ENCODE measurements around the gene ADAMTS3.
"Not testable (repeated sequence)": the region's sequence is repeated elsewhere in the genome, so short reads cannot be mapped to it uniquely, and the experiment has no call there.

ADAMTS3 gene

DNA sequence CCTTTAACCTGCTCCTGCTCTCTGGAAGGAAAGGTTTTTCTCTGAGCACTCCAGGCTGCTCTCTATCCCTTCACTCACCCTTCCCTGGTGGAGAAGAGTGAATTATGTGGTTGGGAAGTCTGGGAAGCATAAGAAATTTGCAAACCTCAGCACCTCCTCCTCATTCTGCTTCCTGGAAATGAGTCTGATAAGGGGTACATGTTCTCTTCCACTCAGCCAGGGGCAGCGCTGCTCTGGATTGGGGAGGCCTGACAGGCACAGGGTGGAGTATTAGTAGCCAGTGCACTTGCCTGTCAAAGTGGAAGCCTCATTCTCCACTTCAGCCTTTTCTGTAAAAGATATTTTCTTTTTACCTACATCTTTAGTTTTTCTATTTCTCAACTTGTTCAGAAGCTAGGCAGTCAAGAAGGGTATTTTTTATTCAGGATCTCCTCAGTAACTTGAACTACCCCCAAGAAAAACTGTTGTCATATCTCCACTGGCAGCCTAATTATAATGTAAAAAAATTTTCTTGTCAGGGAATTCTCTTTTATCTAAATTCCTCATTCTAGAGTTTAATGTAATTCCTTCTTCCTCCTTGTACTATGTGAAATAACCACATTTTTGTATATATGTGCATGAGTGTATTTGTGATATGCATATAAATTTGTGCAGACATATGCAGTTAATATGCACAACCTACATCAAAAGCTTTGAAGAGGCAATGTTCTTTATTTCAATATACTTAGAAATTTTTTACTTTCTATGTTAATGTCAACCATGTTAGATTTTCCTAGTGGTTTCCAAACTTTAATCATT lies 15.3 kb downstream of the ADAMTS3 start:
- no peak for DNase-seq (ENCODE audit: low read depth, low spot score)

DNA sequence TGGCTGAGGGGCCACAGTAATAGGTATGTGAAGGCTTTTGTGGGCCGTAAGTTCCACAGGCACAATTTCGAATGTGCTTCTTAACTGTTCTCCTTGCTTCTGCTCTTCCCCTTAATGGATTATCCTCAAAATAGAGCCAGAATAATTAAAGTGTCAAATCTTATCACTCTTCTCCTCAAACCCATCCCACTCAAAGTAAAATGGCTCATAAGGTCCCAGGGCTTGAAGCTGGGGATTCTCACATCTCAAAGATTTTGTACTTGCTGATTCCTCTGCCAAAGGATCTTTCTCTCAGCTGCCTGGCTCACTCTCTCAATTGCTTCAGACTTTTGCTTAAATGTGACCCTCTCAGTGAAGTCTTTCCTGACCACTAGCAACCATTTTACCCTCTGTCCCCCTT lies 16.6 kb downstream of the ADAMTS3 start:
- no peak for DNase-seq (ENCODE audit: low read depth, low spot score)

DNA sequence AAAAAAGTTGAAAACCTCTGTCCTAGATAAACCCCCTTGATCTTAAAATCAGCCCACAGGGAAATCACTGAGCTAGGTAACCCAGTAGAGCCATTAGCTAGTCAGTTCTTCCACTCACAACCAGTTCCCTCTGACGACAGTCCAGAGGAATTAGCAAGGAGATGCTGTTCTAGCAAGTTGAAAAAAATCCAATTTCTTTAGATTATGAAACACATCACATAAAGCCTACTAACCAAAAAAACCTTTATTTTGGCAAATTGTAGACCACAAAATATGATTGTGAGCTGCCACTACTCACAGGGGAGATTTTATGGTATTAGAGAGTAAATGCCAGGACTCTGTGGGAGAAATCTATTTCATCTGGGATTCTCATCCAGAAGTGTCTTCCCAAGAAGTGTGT lies 22.6 kb downstream of the ADAMTS3 start:
- DNase-seq (ENCODE audit: low read depth, low spot score): no peak

DNA sequence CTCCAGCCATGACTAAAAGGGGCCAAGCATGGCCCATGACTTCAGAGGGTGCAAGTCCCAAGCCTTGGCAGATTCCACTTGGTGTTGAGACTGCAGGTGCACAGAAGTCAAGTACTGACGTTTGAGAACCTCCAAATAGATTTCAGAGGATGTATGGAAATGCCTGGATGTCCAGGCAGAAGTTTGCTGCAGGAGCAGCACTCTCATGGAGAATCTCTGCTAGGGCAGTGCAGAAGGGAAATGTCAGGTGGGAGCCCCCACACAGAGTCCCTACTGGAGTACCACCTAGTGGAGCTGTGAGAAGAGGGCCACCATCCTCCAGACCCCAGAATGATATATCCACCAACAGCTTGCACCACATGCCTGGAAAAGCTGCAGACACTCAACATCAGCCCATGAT lies 28.3 kb downstream of the ADAMTS3 start:
- not testable (repeated sequence) for DNase-seq (ENCODE audit: low read depth, low spot score)

DNA sequence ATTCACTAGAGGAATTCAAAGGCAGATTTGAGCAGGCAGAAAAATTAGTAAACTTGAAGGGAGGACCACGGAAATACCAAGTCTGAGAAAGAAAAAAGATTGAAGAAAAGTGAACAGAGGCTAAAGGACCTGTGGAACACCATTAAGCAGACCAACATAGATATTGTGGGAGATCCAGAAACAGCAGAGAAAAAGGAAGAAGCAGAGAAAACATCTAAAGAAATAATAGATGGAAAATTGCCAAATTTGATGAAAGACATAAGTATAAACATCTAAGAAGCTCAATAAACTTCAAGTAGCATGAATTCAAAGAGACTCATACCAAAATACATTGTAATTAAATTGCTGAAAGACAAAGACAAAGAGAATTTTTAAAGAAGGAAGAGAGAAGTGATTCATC lies 31.0 kb downstream of the ADAMTS3 start:
- DNase-seq (ENCODE audit: low read depth, low spot score): no peak

DNA sequence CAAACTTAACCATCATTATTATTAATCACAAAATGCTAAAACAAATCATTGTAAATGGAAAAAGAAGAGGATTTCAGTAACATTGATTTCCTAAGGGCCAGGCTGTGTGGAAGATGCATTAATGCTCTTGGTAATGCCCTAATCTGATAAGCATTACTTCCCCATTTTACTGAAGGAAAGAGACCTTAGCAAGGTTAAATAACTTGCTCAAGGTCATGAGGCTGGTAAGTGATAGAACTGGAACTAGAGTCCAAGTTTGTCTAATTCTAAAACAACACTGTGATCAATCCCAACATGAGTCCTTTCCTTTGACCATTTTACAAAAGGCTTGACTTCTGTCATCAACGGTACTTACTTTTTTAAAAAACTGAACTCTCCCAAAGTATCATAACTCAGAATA lies 32.6 kb downstream of the ADAMTS3 start:
- DNase-seq (ENCODE audit: low read depth, low spot score): no peak

DNA sequence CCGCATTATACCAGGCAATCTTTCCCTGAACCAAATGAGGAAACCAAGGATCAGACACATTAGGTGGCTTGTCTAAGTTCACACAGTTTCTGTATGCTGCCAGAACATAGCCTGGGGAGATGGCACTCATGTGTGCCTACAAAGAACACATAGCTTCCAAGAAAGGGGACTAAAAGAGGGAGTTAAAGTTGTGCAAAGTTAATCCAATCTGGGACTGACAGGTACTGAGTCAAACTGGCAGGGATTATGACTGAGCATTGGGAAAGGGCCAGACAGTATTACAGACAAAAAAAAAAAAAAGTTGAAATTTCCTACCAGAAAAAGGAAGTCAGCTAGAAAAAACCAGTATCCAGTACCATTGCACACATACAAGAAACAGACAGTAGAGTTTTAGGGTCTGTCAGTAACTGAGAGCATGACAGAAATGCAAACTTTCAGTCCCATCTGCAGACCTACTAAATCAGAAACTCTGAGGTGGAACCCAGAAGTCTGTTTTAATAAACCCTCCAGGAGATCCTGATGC lies 37.2 kb downstream of the ADAMTS3 start:
- no peak for DNase-seq (ENCODE audit: low read depth, low spot score)

DNA sequence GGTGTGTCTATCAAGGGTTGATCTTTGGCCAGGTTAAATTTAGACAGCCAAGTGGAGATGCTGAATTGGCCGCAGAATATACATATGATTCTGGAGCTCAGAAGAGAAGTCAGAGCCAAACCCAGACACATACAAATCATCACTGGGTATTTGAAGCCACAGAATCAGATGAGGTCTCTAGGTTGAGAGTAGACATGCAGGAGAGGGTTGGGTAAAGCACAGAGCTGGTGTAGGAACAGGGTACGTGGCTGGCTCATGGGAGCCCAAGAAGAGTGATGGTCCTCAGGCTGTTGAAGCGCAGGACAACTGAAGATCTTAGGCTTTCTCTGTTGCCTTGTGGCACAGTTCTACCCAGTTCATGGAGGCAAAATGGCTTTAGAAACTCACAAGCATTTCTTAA lies 37.7 kb downstream of the ADAMTS3 start:
- no peak for DNase-seq (ENCODE audit: low read depth, low spot score)

DNA sequence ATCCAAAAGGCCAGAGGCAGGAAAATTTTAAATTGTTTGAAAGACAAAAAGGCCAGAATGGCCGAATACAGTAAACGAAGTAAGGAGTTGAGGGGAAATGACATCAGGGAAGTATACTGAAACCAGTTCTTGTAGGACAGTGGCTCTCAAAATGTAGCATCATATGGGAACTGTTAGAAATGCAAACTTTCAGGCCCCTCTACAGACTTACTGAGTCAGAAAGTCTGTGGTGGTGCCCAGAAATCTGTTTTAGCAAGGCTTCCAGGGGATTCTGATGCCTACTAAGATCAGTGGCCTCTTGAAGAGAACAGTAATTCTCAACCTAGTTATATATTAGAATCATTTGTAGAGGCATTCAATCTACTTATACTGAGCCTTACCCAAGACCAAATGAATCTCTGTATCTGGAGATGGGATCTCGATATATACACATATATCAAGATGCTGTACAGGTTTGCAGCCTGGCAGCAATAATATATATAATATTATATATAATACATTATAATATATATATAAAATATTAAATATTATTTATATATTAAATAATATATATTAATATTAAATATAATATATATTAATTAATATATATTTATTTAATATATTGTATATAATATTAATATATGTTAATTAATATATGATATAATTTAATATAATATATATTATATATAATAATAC lies 39.7 kb downstream of the ADAMTS3 start:
- DNase-seq (ENCODE audit: low read depth, low spot score): no peak

DNA sequence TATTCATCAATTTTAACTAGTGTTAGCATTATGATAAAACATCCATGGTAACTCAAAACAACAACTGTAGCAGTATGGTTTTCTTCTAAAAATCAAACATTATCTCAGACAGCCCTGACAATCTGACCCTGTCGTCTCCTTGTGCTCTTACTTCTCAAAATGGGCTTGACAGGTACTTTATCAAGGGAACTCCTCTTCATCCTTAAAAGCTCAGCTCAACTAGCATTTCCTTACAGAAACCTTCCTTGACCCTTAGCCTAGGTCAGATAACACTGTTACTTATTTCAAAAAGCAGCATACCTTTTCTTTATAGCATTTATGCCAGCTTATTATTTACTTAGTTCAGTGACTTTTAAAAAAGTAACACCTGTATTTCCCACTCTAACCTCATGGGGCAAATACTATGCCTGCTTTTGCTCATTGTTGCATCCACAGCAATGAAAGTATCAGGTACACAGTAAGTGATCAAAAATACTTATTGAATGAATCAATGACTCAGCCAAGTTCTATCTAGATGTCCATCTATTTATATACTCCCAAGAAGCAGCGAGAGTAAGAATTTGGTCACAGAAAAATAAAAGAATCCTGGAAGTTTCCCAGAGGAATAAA lies 41.9 kb downstream of the ADAMTS3 start:
- DNase-seq (ENCODE audit: low read depth, low spot score): no peak

DNA sequence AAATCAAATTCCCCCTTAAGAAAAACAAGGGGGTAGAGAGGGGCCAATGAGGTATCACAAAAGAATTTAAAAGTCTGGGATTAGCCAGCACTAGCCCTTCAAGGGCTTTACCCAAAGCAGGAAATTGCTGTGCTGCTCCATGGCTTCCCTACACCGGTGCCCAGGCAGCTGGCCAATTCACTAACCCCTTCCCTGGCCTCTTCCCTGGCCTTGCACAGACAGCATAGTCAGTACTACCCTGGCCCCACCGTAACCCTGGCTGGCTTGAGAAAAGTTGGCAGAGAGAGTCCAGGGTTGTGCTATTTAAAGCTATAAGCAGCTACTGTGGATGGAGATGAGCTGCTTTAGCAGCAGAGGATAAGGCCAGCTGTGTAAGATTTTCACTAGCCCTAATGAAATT lies 43.1 kb downstream of the ADAMTS3 start:
- peak; percentile 84 for DNase-seq (ENCODE audit: low read depth, low spot score)

DNA sequence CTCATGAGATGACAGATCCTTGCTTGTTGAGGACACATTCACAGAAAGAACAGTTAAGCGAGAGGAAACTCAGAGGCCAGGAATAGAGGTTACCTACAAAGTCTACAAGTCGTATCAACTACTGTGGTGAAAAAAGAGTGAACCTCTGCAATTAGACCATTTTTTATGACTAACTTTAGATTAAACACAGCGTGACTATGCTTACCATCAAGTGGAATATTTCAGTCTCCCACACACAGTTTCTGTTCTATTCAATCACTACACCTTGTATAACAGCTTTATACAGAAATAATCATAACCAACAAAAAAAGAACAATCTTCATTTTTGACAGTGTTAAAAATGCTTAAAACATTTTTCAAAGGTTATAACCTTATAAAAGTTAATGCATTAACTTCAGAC lies 46.6 kb downstream of the ADAMTS3 start:
- no peak for DNase-seq (ENCODE audit: low read depth, low spot score)

DNA sequence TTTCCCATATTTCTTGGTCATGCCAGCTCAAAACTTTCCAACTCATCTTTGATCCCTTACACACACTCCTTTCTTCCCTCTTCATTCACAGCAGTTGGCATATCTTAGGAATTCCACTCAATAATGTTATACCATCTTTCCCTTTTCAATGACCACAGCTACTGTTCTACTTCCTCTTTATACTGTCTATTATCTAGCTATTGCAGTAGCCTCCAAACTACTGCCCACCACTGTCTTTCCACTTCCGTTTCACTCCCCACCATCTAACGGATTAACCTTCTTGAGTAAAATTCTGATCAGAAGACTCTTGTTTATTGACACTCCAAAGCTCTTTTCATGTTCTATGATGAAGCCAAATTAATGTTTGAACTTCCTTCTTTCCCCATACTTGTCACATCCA lies 55.8 kb downstream of the ADAMTS3 start:
- DNase-seq (ENCODE audit: low read depth, low spot score): no peak

DNA sequence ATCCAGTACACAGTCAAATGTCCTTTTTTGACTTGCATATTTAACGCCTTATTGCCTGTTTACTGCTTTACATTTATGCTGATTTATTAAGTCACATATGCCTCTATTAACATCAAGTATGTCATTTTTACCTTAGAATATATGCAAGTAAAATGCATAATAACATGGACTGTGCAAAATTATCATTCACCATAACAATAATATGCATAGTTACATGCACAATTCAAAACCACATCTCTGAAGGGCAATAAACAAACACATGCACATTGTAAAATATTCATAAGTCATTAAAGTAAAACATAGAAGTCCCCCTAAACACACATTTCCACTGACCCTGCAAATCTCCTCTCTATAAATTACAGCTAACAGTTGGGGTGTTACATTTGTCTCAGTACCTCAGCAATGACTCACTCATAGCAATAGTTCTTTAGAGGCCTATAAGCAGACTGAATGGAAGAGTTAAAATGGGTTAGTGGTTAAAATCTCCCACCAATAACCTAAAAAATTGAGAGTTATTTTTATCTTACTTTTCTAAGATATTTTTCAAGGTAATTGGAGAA lies 61.1 kb downstream of the ADAMTS3 start:
- DNase-seq (ENCODE audit: low read depth, low spot score): no peak

DNA sequence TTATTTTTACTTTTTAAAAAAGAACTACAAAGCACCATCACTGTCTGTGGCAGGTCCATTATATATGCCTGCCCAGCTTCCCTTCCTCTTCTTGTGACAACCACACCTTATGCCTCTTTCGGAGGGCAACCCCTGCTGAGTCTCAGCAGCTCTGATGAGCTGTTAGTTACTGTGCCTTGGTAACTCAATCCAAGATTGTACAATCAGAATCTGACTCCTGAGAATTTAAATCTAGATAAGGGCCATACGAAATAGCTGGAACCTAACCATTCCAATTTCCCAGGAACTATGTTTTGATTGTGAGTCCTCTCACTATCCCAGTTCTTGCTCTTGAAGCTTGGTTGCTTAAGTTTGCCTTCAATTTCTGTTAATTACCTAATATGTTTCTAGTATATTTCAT lies 61.9 kb downstream of the ADAMTS3 start:
- no peak for DNase-seq (ENCODE audit: low read depth, low spot score)

DNA sequence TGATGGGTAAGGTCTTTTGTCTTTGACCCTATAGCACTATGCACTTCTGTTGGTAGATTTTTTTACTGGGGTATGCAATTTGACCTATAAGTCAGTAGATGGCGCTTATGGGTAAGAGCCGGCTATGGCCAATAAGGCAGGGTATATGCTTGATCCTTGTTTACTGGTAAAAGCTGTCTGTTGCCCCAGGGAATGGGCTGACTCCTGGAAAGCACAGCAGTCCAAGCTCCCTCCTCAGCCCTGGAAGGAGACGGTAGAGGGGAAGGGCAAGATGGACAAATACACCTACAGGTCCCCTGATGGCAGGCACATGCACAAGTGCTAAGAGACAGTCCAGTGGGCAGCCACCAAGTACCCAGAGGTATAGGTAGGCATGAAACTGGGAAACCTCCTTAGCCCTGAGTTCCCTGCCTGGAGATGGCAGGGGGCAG lies 63.7 kb downstream of the ADAMTS3 start:
- peak; percentile 67 for DNase-seq (ENCODE audit: low read depth, low spot score)

DNA sequence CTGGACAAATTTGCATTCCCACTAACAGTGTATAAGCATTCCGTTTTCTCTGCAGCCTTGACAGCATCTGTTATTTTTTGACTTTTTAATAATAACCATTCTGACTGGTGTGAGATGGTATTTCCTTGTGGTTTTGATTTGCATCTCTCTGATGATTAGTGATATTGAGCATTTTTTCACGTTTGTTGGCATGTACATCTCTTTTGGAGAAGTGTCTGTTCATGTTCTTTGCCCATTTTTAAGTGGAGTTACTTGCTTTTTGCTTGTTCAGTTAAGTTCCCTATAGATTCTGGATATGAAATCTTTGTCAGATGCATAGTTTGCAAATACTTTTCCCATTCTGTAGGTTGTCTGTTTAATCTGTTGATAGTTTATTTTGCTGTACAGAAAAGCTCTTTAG lies 68.8 kb downstream of the ADAMTS3 start:
- no peak for DNase-seq (ENCODE audit: low read depth, low spot score)

DNA sequence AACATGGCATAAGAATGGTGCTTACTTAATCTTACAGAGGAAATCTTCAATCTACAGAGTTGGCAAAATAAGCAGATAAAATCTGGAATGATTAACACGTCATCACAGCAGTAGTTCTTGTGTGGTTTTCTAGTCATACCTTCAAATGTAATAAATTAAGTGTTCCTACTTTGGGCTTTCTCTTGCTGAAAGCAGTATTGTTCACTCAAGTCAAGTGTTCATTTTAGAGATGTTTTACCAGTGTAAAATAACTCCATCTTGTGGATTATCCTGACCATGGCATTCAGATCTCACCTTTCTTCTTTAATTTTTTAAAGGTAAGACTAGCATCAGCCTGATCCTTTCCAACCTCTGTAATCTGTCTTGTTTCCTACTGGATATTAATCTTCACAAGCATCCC lies 72.9 kb downstream of the ADAMTS3 start:
- DNase-seq (ENCODE audit: low read depth, low spot score): no peak

DNA sequence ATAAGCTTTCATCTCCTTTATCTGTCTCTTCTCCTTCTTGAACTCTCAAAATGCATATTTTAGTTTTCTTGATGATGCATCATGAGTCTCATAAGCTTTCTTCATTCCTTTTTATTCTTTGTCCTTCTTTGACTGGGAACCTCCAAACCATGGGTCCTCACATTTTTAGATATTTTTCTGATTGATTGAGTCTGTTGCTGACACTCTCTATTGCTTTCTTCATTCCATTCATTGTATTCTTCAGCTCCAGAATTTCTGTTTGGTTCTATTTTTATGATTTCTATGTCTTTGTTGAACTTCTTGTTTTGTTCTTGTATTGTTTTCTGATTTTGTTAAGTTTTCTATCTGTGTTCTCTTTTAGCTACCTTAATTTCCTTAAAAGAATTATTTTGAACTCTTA lies 74.9 kb downstream of the ADAMTS3 start:
- no peak for DNase-seq (ENCODE audit: low read depth, low spot score)

DNA sequence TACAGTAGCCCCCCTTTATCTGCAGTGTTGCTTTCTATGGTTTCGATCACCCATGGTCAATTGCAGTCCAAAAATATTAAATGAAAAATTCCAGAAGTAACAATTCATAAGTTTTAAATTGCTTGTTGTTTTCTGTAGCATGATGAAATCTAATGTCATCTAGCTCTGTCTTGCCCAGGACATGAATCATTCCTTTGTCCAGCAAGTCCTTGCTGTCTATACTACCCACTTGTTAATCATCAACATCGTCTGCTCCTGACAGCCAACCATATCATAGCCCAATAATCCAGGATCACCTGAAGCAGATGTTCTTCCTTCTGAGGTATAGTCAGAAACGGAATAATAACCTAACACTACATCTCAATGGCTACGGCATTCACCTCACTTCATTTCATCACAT lies 79.8 kb downstream of the ADAMTS3 start:
- no peak for DNase-seq (ENCODE audit: low read depth, low spot score)

DNA sequence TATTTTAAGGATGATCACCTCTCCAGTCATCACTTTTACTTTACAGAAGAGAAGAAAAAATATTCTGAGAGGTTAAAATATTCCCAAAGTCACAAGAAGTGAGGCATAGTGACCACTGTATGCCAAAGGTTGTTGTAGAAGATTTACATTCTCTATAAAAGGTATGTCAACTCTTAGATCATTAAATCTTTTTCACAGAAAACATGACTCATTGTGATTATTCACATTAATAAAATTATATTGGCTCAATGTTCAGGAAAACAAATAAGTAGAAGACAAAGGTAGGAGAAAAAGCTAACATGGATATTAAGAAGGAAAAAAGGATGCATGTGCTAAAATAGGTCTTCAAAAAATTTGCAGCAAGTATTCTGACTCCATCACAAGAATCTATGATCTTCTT lies 82.0 kb downstream of the ADAMTS3 start:
- no peak for DNase-seq (ENCODE audit: low read depth, low spot score)

DNA sequence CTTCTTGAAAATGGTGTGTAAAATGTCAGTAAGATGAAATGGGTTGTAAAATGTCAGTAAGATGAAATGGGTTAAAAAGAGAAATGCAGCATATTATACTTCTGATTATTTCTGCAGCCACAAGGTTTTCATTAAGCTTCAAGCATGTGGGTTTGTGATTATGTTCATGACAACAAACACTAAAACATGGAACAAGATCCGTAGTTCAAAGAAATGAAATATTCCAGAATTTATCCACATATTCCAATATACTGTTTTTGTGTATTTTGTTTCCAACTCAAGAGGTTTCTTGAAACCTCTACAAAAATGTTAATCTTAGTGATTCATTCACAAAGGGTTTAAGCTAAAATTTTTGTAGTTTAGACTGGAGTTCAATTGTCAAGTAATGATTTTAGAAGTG lies 84.0 kb downstream of the ADAMTS3 start:
- DNase-seq (ENCODE audit: low read depth, low spot score): no peak

Measured in astrocyte of the hippocampus (primary cell).